ENCODE results near the gene UTF1. TPM values are rescaled to one million over a fixed set of nuclear protein-coding genes. Genes with fewer than 3 reads are reported as not detected.

The UTF1 gene
- total and polyA plus RNA-seq, 2 of the 8 experiments (the other 6 are each of a cell fraction or from before 2014, with no cell fraction given) = 0.47 to 21.8 TPM

GRCh38 chr10:133239990-133240389, 10.0 kb downstream of the UTF1 start:
- Histone ChIP-seq H4K91ac (replicated peaks; ENCODE audit: insufficient read length, low read length) (no peak overlapping the region), H3K27ac (ENCODE audit: low read depth, low read length) (no peak overlapping the region), H2AK5ac (ENCODE audit: low read depth, low read length) (no peak overlapping the region), H2BK20ac (ENCODE audit: low read length) (no peak overlapping the region), H3K27me3 (replicated peaks in 1 of 4; ENCODE audit: control insufficient read depth in 3 of 4, extremely low read depth in 1 of 4, insufficient read depth in 3 of 4, low read length in 3 of 4) (peaks cover 23 to 44% (median 41%) of the 10 kb centered on the region in 4 experiments), H3K23me2 (ENCODE audit: low read depth, low read length) (peaks cover 12% of the 10 kb centered on the region; the same call in 1 of the 2 replicates), H3K4me2 (ENCODE audit: insufficient read depth in 1 of 2, low read depth in 2 of 2, low read length in 2 of 2) (no peak overlapping the region), H3K56ac (replicated peaks; ENCODE audit: insufficient read length, low read depth, low read length) (no peak overlapping the region), H2BK120ac (replicated peaks; ENCODE audit: low read depth, low read length) (no peak overlapping the region), H3K9ac (replicated peaks in 1 of 4; ENCODE audit: extremely low read depth in 1 of 4, low read depth in 3 of 4, low read length in 3 of 4) (no peak overlapping the region), H3K4me3 (ENCODE audit: extremely low read depth in 1 of 4, insufficient read depth in 2 of 4, low read depth in 3 of 4, low read length in 4 of 4) (no peak overlapping the region), H2AFZ (ENCODE audit: low read length) (no peak overlapping the region), H2BK12ac (ENCODE audit: low read depth, low read length) (no peak overlapping the region), H3K4ac (replicated peaks; ENCODE audit: insufficient read length, low read depth, low read length) (no peak overlapping the region), H4K5ac (ENCODE audit: insufficient read length, low read depth, low read length) (no peak overlapping the region), H2BK15ac (ENCODE audit: low read length) (no peak overlapping the region), H3K4me1 (replicated peaks in 1 of 4; ENCODE audit: control insufficient read depth in 3 of 4, insufficient read depth in 4 of 4, low read length in 3 of 4) (peaks cover 3 to 22% (median 14%) of the 10 kb centered on the region in 4 experiments), H3K79me2 (ENCODE audit: control insufficient read depth in 1 of 2, insufficient read depth in 2 of 2, low read length in 2 of 2) (no peaks in the 10 kb centered on the region), H3K23ac (ENCODE audit: insufficient read length) (no peak overlapping the region), H4K8ac (ENCODE audit: extremely low read depth, insufficient read depth, low read length) (no peak overlapping the region), H3K36me3 (ENCODE audit: control insufficient read depth in 2 of 4, insufficient read depth in 4 of 4, low read length in 3 of 4) (peaks cover 0 to 5% (median 0%) of the 10 kb centered on the region in 4 experiments; a peak in 4 of 8 replicates), H3K14ac (ENCODE audit: insufficient read length) (no peak overlapping the region), H3K18ac (ENCODE audit: extremely low read depth, low read length) (no peak overlapping the region), H4K20me1 (replicated peaks in 1 of 2; ENCODE audit: control insufficient read depth in 1 of 2, insufficient read depth in 2 of 2, low read length in 2 of 2) (peaks cover 0 to 4% of the 10 kb centered on the region in 2 experiments), H3K9me3 (ENCODE audit: insufficient read depth in 2 of 2, low read depth in 1 of 2, low read length in 1 of 2) (no peaks in the 10 kb centered on the region), H2BK5ac (ENCODE audit: low read depth, low read length) (no peak overlapping the region), H3K79me1 (ENCODE audit: low read depth, low read length) (0 out of 2 replicates have a peak, but pooled peaks cover 2% of the 10 kb centered on the region)
- POLR2A ChIA-PET (ENCODE audit: partially characterized antibody) = interaction anchor here (1.0 kb wide), 1 partner anchor 15 kb away, joined by 3 read pairs; no protein-coding TSS in a partner anchor
- TF ChIP-seq CBX5 (IDR thresholded peaks at IDR 0.05; ENCODE audit: low read depth, low read length) = no peak
- TF ChIP-seq HDAC6 (IDR thresholded peaks at IDR 0.05; ENCODE audit: low read depth, low read length) = no peak
- no peak for TF ChIP-seq POLR2AphosphoS5 (IDR thresholded peaks at IDR 0.05; ENCODE audit: low read depth, low read length)
- TF ChIP-seq, protein P1, sequence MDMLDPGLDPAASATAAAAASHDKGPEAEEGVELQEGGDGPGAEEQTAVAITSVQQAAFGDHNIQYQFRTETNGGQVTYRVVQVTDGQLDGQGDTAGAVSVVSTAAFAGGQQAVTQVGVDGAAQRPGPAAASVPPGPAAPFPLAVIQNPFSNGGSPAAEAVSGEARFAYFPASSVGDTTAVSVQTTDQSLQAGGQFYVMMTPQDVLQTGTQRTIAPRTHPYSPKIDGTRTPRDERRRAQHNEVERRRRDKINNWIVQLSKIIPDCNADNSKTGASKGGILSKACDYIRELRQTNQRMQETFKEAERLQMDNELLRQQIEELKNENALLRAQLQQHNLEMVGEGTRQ (IDR thresholded peaks at IDR 0.05; ENCODE audit: low read length) = no peak
- TF ChIP-seq CHD1 (IDR thresholded peaks at IDR 0.05; ENCODE audit: low read depth, low read length) = no peak
- TF ChIP-seq GTF2F1 (IDR thresholded peaks at IDR 0.05; ENCODE audit: borderline replicate concordance, low read depth, low read length) = no peak
- no peak for TF ChIP-seq MAX (IDR thresholded peaks at IDR 0.05)
- 90% methylated on average over 15 of the region's 15 CpGs; no CpG with 5 or more reads in 1 of the 2 experiments for WGBS, 2 experiments (ENCODE audit: extremely low coverage in 1 of 2, insufficient coverage in 1 of 2, insufficient read length in 1 of 2, insufficient replicate concordance in 2 of 2, low coverage in 1 of 2, low lambda C conversion rate in 2 of 2, missing lambda C conversion rate in 1 of 2)
- no peak for FAIRE-seq
- CTCF ChIA-PET (ENCODE audit: partially characterized antibody) = interaction anchor here (1.0 to 1.2 kb wide), 3 partner anchors 14 to 23 kb away, joined by 3 to 5 read pairs (median 3); no protein-coding TSS in a partner anchor
- DNase-seq (ENCODE audit: low read depth in 1 of 2, low spot score in 2 of 2) = no peak
